Ovary (tissue), 3 donors: ENCODE data around the gene TNFSF8.

Source experiments
- EP300 ChIP-seq: sonication (generic); formaldehyde crosslinking; IDR thresholded peaks from one replicate; pipeline ENCODE4 v1.6.1; 2017; ENCODE audit warnings: antibody characterized with exemption
- TF ChIP-seq, protein P1 (sequence below), 3 donors: fragments of 450-650 bp in 2 of 3; fragments of 200-600 bp in 1 of 3; IDR thresholded peaks; one replicate each; pipeline versions ENCODE4 v1.5.1 to v1.8.0; 2016 to 2022; ENCODE audit warnings: antibody characterized with exemption in 3 of 3, mild to moderate bottlenecking in 1 of 3
- donor health status: DM: no; HTN: no; CAD: no.

DNA sequence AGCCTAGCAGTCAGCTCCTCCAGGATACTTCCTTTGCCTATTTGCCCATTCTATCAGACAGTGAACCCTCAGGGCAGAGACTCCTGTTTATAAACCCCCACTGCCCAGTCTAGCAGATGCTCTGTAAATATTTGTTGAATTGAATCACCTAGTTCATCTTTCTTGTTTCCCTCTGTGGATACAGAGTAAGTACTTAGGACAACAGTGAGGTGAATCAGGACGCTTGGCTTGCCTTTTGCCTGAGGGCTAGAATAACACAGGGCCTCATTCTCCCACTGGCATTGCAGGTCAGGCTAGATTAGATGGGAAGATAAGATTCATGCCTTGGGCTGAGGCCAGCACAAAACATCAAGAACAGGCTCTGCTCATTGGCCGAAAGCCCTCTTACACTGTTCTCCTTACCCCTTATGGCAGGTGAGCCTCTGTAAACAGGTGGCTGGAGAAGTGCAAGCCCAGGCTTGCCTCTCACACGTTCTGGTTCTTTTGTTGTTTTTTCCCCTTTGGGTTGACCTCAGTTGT lies 22.2 kb downstream of the TNFSF8 start:
- TF ChIP-seq, protein P1, sequence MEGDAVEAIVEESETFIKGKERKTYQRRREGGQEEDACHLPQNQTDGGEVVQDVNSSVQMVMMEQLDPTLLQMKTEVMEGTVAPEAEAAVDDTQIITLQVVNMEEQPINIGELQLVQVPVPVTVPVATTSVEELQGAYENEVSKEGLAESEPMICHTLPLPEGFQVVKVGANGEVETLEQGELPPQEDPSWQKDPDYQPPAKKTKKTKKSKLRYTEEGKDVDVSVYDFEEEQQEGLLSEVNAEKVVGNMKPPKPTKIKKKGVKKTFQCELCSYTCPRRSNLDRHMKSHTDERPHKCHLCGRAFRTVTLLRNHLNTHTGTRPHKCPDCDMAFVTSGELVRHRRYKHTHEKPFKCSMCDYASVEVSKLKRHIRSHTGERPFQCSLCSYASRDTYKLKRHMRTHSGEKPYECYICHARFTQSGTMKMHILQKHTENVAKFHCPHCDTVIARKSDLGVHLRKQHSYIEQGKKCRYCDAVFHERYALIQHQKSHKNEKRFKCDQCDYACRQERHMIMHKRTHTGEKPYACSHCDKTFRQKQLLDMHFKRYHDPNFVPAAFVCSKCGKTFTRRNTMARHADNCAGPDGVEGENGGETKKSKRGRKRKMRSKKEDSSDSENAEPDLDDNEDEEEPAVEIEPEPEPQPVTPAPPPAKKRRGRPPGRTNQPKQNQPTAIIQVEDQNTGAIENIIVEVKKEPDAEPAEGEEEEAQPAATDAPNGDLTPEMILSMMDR (IDR thresholded peaks at IDR 0.05), result no peak
- no peak for TF ChIP-seq EP300
